Activated CD8-positive, alpha-beta T cell treated with anti-CD3 and anti-CD28 coated beads, Interleukin-2, amount 10 ng/mL, durations not matched to agents 7 days and 5 days (primary cell): Measurements from ENCODE around the gene SKOR2. TPM values are rescaled to one million over a fixed set of nuclear protein-coding genes. Genes with fewer than 3 reads are reported as not detected.
A peak's percentile ranks its signal among the peaks of the same experiment; 100 is the strongest.
"Not testable (repeated sequence)": the region's sequence is repeated elsewhere in the genome, so short reads cannot be mapped to it uniquely, and the experiment has no call there.

Source experiments
- ATAC-seq: fragments of 150-1000 bp; cut with Tn5 transposase; one replicate; pipeline ENCODE4 v1.10.0; 2021; ENCODE audit warnings: moderate library complexity
- CTCF ChIA-PET: fragments of 350-600 bp; sonication (Branson Sonifier 250); formaldehyde crosslinking; loops from one replicate; lab custom pipeline; 2021; ENCODE audit warnings: antibody characterized with exemption; lab: Charles Lee
- POLR2A ChIA-PET: fragments of 350-600 bp; sonication (Branson Sonifier 250); formaldehyde crosslinking; loops from one replicate; lab custom pipeline; 2021; ENCODE audit warnings: antibody characterized with exemption; lab: Charles Lee
- DNase-seq: peaks from one replicate; pipeline ENCODE4 v3.0.0-alpha.2; 2020
- H3K27ac Mint-ChIP-seq: one replicate; pipeline ENCODE4 v1.8.0; 2021; ENCODE audit warnings: mild to moderate bottlenecking, mixed read lengths
- H3K27me3 Mint-ChIP-seq: one replicate; pipeline ENCODE4 v1.8.0; 2021; ENCODE audit warnings: low read depth, mixed read lengths
- H3K36me3 Mint-ChIP-seq: one replicate; pipeline ENCODE4 v1.8.0; 2021; ENCODE audit warnings: low read depth, mixed read lengths
- H3K4me1 Mint-ChIP-seq: one replicate; pipeline ENCODE4 v1.8.0; 2021; ENCODE audit warnings: low read depth, mixed read lengths
- H3K4me3 Mint-ChIP-seq: one replicate; pipeline ENCODE4 v1.8.0; 2021; ENCODE audit warnings: mild to moderate bottlenecking, mixed read lengths
- H3K9me3 Mint-ChIP-seq: one replicate; pipeline ENCODE4 v1.8.0; 2022; ENCODE audit warnings: mixed read lengths; ENCODE audit not compliant: insufficient read depth
- total RNA-seq, 2 experiments: library from RNA; stranded (reverse); gene quantifications; one replicate each; pipeline ENCODE4 v1.2.3, GENCODE V29; 2021

SKOR2 gene
- total RNA-seq, 2 experiments from 2014 or later = not detected

- peak; percentile 49 for ATAC-seq
- H3K36me3 Mint-ChIP-seq = no peaks in the 10 kb centered on the region
- no peaks in the 10 kb centered on the region for H3K4me1 Mint-ChIP-seq
- no peak overlapping the region for H3K4me3 Mint-ChIP-seq
- no peak overlapping the region for H3K27ac Mint-ChIP-seq
- H3K9me3 Mint-ChIP-seq = no peaks in the 10 kb centered on the region
- peaks cover 44% of the 10 kb centered on the region for H3K27me3 Mint-ChIP-seq
- DNase-seq = peak; percentile 35
- ChIA-PET POLR2A (no interaction called here), CTCF (interaction anchor here (0.5 to 2.7 kb wide), 9 partner anchors 10 to 539 kb away, joined by 3 to 27 read pairs (median 4); no protein-coding TSS in a partner anchor)
Observed at GRCh38 chr18:47215554-47216138, 35.8 kb downstream of the SKOR2 start.

DNA sequence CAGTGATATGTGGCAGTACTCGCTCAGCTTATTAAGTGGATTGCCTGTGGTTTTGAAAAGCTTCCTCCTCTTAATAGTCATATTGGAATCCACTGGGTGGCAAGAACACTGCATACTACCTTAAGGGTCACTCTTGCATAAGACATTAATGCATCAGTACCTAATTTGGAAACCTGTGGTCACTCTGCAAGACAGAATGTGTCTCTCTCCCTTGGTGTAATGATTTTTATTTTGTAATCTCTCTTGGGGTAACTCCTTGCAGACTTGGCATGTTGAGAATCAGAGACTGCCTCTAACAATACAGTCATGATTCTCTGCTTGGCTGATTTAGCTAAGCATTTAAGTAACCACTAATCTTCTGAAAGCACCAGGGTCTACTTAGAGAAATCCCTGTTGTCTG lies 42.3 kb downstream of the SKOR2 start:
- H3K4me3 Mint-ChIP-seq = no peak overlapping the region
- H3K4me1 Mint-ChIP-seq = no peaks in the 10 kb centered on the region
- ATAC-seq (no peak), DNase-seq (no peak)
- CTCF ChIA-PET = interaction anchor here (1.5 kb wide), 1 partner anchor 158 kb away, joined by 4 read pairs; no protein-coding TSS in a partner anchor
- POLR2A ChIA-PET = no interaction called here
- peaks cover 40% of the 10 kb centered on the region for H3K27me3 Mint-ChIP-seq
- H3K36me3 Mint-ChIP-seq = no peaks in the 10 kb centered on the region
- H3K27ac Mint-ChIP-seq = no peak overlapping the region
- H3K9me3 Mint-ChIP-seq = no peaks in the 10 kb centered on the region

- POLR2A ChIA-PET = no interaction called here
Observed at GRCh38 chr18:47206945-47207637, 44.4 kb downstream of the SKOR2 start.

GRCh38 chr18:47204908-47205522 lies 46.4 kb downstream of the SKOR2 start:
- CTCF ChIA-PET = interaction anchor here (0.7 to 3.3 kb wide), 20 partner anchors 9 to 614 kb away, joined by 3 to 34 read pairs (median 4); no protein-coding TSS in a partner anchor
- DNase-seq (peak; percentile 49), ATAC-seq (no peak)
- Mint-ChIP-seq H3K36me3 (no peaks in the 10 kb centered on the region), H3K27ac (no peak overlapping the region), H3K9me3 (no peaks in the 10 kb centered on the region), H3K27me3 (peaks cover 29% of the 10 kb centered on the region), H3K4me1 (no peaks in the 10 kb centered on the region), H3K4me3 (no peak overlapping the region)
- POLR2A ChIA-PET = no interaction called here

More at GRCh38 chr18:47206945-47207637, 44.4 kb downstream of the SKOR2 start:
- no peaks in the 10 kb centered on the region for H3K36me3 Mint-ChIP-seq
- H3K27me3 Mint-ChIP-seq = peaks cover 36% of the 10 kb centered on the region
- H3K4me1 Mint-ChIP-seq = no peaks in the 10 kb centered on the region
- H3K27ac Mint-ChIP-seq = no peak overlapping the region
- no peaks in the 10 kb centered on the region for H3K9me3 Mint-ChIP-seq
- ATAC-seq (no peak), DNase-seq (no peak)
- H3K4me3 Mint-ChIP-seq = no peak overlapping the region
- CTCF ChIA-PET = no interaction called here

DNA sequence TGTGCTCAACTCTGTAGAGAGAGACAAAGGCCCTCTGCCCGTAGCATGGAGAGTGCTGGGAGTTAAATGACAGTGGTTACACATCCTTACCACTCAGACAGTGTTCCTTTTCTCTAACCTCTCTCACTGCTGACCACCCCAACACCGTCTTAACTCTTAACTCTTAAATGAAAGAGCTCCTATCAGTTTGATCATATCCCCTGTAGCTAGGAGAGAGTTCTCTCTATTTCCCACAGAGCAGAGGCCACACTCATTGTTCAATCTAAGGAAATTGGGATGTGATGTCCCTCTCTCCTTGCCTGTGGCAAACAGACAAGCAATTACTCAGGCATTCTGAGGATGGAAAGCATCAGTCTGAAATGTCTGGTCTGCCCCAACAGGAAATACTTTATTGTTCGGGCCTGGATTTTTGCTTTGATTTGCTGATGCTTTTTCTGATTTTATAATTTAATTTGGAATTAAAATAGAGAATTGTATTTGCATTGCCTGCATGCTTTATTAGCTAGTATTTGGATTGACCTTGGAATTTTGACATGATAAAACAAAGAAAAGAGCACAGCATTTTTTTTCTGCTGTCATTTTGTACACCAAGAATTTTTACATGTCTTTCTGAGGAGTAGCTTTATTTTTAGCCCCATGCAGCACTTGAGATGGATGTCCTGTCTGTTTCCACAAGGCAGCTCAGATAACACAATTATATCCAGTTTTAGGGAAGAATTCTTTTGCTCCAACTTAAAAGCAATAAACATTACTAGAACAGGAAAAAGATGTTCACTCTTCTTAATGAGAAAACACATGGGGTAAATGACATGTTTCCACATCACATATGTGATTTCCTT lies 47.6 kb downstream of the SKOR2 start:
- POLR2A ChIA-PET = interaction anchor here (0.6 kb wide), 1 partner anchor 943 kb away, joined by 3 read pairs; no protein-coding TSS in a partner anchor
- H3K4me3 Mint-ChIP-seq = no peak overlapping the region
- peaks cover 25% of the 10 kb centered on the region for H3K27me3 Mint-ChIP-seq
- H3K27ac Mint-ChIP-seq = no peak overlapping the region
- no peaks in the 10 kb centered on the region for H3K9me3 Mint-ChIP-seq
- no peaks in the 10 kb centered on the region for H3K36me3 Mint-ChIP-seq
- CTCF ChIA-PET = interaction anchor here (1.0 to 3.3 kb wide), 10 partner anchors 9 to 155 kb away, joined by 3 to 34 read pairs (median 4); partner anchors contain the start of gene HDHD2
- DNase-seq (no peak), ATAC-seq (no peak)
- H3K4me1 Mint-ChIP-seq = no peaks in the 10 kb centered on the region

GRCh38 chr18:47195961-47196360 lies 55.5 kb downstream of the SKOR2 start:
- CTCF ChIA-PET, ATAC-seq: not testable (repeated sequence)

DNA sequence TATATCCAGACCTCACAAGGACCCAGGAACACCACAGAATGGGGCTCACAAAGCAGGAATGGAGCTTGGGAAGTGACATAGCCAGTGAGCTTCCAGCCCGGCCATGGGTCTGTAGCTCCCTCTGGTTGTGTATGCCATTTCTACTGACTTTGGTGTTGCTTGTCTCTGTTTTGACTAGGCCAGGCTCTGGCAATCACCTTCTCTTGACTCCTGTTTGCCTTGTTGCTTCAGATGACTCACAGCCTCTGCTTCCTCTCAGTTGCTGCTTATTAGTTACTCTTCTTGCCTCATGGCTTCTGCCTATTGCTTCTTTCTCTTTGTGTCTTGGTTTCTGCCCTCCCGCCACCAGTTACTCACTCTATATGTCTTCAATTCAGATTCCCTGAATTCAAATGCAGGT lies 59.5 kb downstream of the SKOR2 start:
- Mint-ChIP-seq H3K9me3 (no peaks in the 10 kb centered on the region), H3K27me3 (peaks cover 32% of the 10 kb centered on the region), H3K36me3 (no peaks in the 10 kb centered on the region), H3K4me1 (no peaks in the 10 kb centered on the region), H3K27ac (no peak overlapping the region), H3K4me3 (no peak overlapping the region)
- CTCF ChIA-PET = no interaction called here
- no peak for DNase-seq
- ATAC-seq = no peak
- POLR2A ChIA-PET = no interaction called here

More at GRCh38 chr18:47195961-47196360, 55.5 kb downstream of the SKOR2 start:
- DNase-seq, H3K9me3 Mint-ChIP-seq, H3K4me3 Mint-ChIP-seq, H3K27ac Mint-ChIP-seq, H3K36me3 Mint-ChIP-seq, POLR2A ChIA-PET, H3K4me1 Mint-ChIP-seq: not testable (repeated sequence)
- H3K27me3 Mint-ChIP-seq = peaks cover 38% of the 10 kb centered on the region

DNA sequence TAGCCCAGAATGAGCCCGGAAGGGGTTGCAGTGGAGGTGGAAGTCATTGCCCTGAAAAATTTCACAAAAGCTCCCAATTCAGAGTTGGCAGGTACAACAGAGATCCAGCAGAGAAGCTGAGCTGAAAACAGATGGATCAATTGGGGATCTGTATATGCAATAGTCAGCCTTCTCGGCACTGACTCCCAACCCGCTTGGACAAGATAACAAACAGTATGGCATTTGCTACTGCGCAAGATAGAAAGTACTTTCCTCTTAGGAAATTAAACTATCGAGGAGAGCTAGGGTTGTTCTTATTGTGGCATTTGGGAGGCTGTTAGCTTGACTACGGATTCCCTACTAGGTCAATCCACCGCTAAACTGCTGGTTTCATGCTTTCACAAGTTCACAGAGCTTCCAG lies 63.7 kb downstream of the SKOR2 start:
- Mint-ChIP-seq H3K9me3 (peaks cover 14% of the 10 kb centered on the region), H3K27me3 (peaks cover 25% of the 10 kb centered on the region), H3K27ac (no peak overlapping the region), H3K4me1 (no peaks in the 10 kb centered on the region), H3K4me3 (no peak overlapping the region), H3K36me3 (no peaks in the 10 kb centered on the region)
- ChIA-PET POLR2A (no interaction called here), CTCF (interaction anchor here (1.0 kb wide), 1 partner anchor 17 kb away, joined by 5 read pairs; no protein-coding TSS in a partner anchor)
- ATAC-seq (no peak), DNase-seq (no peak)

DNA sequence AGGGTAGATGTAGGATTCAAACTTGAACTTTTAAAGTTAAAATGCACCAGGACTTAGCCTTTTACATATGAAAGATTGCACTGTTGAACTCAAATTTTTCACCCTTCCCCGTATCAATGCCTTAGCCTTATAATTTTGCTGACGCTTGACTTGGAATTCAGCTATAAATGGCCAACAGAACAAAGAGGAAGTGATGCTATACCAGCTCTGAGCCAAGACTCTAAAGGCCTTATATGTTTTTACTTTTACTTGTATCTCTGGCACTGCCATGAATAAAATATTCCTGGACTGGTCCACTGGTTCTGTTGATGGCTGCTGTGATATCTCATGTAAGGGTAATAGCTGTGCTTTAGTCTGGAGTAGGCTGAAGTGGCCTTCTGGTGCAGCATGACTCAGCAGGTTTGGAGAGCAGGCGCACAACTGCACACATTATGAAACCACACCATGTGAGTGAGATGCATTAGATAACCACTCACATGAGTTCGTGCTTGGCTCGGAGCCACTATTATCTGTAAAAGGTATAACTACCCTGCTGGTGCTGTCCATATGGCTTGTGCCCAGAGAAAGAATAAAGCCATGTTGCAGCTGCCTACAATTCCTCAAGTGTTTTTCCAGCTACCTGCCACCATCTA lies 66.9 kb downstream of the SKOR2 start:
- peaks cover 14% of the 10 kb centered on the region for H3K9me3 Mint-ChIP-seq
- H3K4me1 Mint-ChIP-seq = no peaks in the 10 kb centered on the region
- DNase-seq (no peak), ATAC-seq (no peak)
- POLR2A ChIA-PET = no interaction called here
- no peak overlapping the region for H3K27ac Mint-ChIP-seq
- H3K36me3 Mint-ChIP-seq = no peaks in the 10 kb centered on the region
- H3K27me3 Mint-ChIP-seq = peaks cover 14% of the 10 kb centered on the region
- no peak overlapping the region for H3K4me3 Mint-ChIP-seq
- CTCF ChIA-PET = interaction anchor here (1.4 kb wide), 1 partner anchor 21 kb away, joined by 3 read pairs; no protein-coding TSS in a partner anchor

DNA sequence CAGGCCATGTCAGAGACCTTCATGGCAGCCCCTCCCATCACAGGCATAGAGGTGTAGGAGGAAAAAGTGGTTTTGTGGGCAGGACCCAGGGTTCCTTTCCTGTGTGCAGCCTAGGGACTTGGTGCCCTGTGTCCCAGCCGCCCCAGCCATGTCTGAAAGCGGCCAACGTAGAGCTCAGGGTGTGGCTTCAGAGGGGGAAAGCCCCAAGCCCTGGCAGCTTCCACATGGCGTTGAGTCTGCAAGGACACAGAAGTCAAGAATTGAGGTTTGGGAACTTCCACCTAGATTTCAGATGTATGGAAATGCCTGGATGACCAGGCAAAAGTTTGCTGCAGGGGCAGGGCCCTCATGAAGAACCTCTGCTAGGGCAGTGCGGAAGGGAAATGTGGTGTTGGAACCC lies 69.3 kb downstream of the SKOR2 start:
- Mint-ChIP-seq H3K9me3 (peaks cover 14% of the 10 kb centered on the region), H3K27me3 (peaks cover 13% of the 10 kb centered on the region)
- H3K27ac Mint-ChIP-seq, H3K4me3 Mint-ChIP-seq, POLR2A ChIA-PET, CTCF ChIA-PET, DNase-seq, H3K36me3 Mint-ChIP-seq, ATAC-seq, H3K4me1 Mint-ChIP-seq: not testable (repeated sequence)

DNA sequence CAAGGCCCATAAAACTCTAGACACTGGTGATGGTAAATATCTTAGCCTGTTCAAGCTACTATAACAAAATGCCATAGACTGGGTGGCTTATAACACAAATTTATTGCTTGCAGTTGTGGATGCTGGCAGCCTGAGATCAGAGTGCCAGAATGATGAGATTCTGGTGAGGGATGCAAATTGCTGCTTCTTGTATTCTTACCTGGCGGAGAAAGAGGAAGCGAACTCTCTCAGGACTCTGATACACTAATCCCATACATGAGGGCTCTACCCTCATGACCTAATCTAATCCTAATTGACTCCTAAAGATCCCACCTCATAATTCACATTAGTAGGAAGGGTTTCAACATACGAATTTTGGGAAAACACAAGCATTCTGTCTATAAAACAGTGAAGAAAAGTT lies 70.7 kb downstream of the SKOR2 start:
- Mint-ChIP-seq H3K4me3 (no peak overlapping the region), H3K4me1 (peaks cover 2% of the 10 kb centered on the region), H3K27ac (no peak overlapping the region), H3K9me3 (peaks cover 11% of the 10 kb centered on the region), H3K36me3 (no peaks in the 10 kb centered on the region), H3K27me3 (peaks cover 7% of the 10 kb centered on the region)
- ChIA-PET POLR2A (no interaction called here), CTCF (no interaction called here)
- DNase-seq (no peak), ATAC-seq (no peak)
